Parathyroid adenoma (tissue), 2 donors: ENCODE data around the gene DHRS9.

Source experiments
- H2AFZ ChIP-seq: fragments of 300-600 bp; sonication (generic); one replicate; pipeline ENCODE4 v1.7.0; 2017; ENCODE audit warnings: antibody characterized with exemption, mild to moderate bottlenecking
- H3K27ac ChIP-seq: fragments of 300-600 bp; sonication (generic); one replicate; pipeline ENCODE4 v1.7.0; 2017
- H3K27me3 ChIP-seq: fragments of 300-600 bp; sonication (generic); one replicate; pipeline ENCODE4 v1.7.0; 2017; ENCODE audit warnings: low read length; ENCODE audit not compliant: control insufficient read depth, insufficient read depth
- H3K36me3 ChIP-seq: fragments of 300-600 bp; sonication (generic); one replicate; pipeline ENCODE4 v1.7.0; 2017; ENCODE audit warnings: low read length; ENCODE audit not compliant: control insufficient read depth, insufficient read depth
- H3K4me1 ChIP-seq: fragments of 300-600 bp; sonication (generic); one replicate; pipeline ENCODE4 v1.7.0; 2017; ENCODE audit warnings: control low read depth
- H3K4me2 ChIP-seq: fragments of 300-600 bp; sonication (generic); one replicate; pipeline ENCODE4 v1.7.0; 2017; ENCODE audit warnings: low read length
- H3K4me3 ChIP-seq: fragments of 300-600 bp; sonication (generic); one replicate; pipeline ENCODE4 v1.7.0; 2017; ENCODE audit warnings: low read depth, low read length
- H3K79me2 ChIP-seq: fragments of 300-600 bp; sonication (generic); one replicate; pipeline ENCODE4 v1.7.0; 2017; ENCODE audit warnings: control low read depth
- H3K9ac ChIP-seq: fragments of 300-600 bp; sonication (generic); one replicate; pipeline ENCODE4 v1.7.0; 2017; ENCODE audit warnings: mild to moderate bottlenecking
- H3K9me3 ChIP-seq: fragments of 300-600 bp; sonication (generic); one replicate; pipeline ENCODE4 v1.7.0; 2017; ENCODE audit warnings: low read length; ENCODE audit not compliant: control insufficient read depth
- CTCF ChIP-seq: fragments of 300-600 bp; sonication (generic); IDR thresholded peaks from one replicate; pipeline ENCODE4 v1.7.0; 2017; ENCODE audit warnings: antibody characterized with exemption, mild to moderate bottlenecking
- donor health status: primary hyperparathyroidism.

The DHRS9 gene

GRCh38 chr2:169091761-169092519 is 22.6 kb downstream of the DHRS9 start:
- H3K36me3 ChIP-seq = no peaks in the 10 kb centered on the region
- no peak overlapping the region for H3K9ac ChIP-seq
- no peak for TF ChIP-seq CTCF
- no peak overlapping the region for H3K4me2 ChIP-seq
- H3K9me3 ChIP-seq = no peaks in the 10 kb centered on the region
- no peak overlapping the region for H3K4me3 ChIP-seq
- no peaks in the 10 kb centered on the region for H3K4me1 ChIP-seq
- no peak overlapping the region for H2AFZ ChIP-seq
- no peaks in the 10 kb centered on the region for H3K79me2 ChIP-seq
- H3K27ac ChIP-seq = no peak overlapping the region
- no peaks in the 10 kb centered on the region for H3K27me3 ChIP-seq

GRCh38 chr2:169093535-169093934 is 24.2 kb downstream of the DHRS9 start:
- Histone ChIP-seq H3K27ac (no peak overlapping the region), H3K27me3 (no peaks in the 10 kb centered on the region), H2AFZ (no peak overlapping the region), H3K4me1 (no peaks in the 10 kb centered on the region), H3K4me2 (no peak overlapping the region), H3K9me3 (no peaks in the 10 kb centered on the region), H3K4me3 (no peak overlapping the region), H3K79me2 (no peaks in the 10 kb centered on the region), H3K36me3 (no peaks in the 10 kb centered on the region), H3K9ac (no peak overlapping the region)
- no peak for TF ChIP-seq CTCF

- Histone ChIP-seq H3K79me2 (no peaks in the 10 kb centered on the region), H3K9me3 (no peaks in the 10 kb centered on the region), H3K4me1 (no peaks in the 10 kb centered on the region), H3K36me3 (no peaks in the 10 kb centered on the region), H3K4me2 (no peak overlapping the region), H2AFZ (no peak overlapping the region), H3K27me3 (no peaks in the 10 kb centered on the region), H3K4me3 (no peak overlapping the region), H3K9ac (no peak overlapping the region), H3K27ac (no peak overlapping the region)
- no peak for TF ChIP-seq CTCF
These were observed 25.3 kb downstream of the DHRS9 start for GRCh38 chr2:169094676-169095075.

- H3K36me3 ChIP-seq = no peaks in the 10 kb centered on the region
- H3K9me3 ChIP-seq = no peaks in the 10 kb centered on the region
- no peak overlapping the region for H3K9ac ChIP-seq
- TF ChIP-seq CTCF = no peak
- H3K79me2 ChIP-seq = no peaks in the 10 kb centered on the region
- H3K4me1 ChIP-seq = no peaks in the 10 kb centered on the region
- H3K27ac ChIP-seq = no peak overlapping the region
- H3K4me3 ChIP-seq = no peak overlapping the region
- H3K4me2 ChIP-seq = no peak overlapping the region
- no peak overlapping the region for H2AFZ ChIP-seq
- no peaks in the 10 kb centered on the region for H3K27me3 ChIP-seq
These were observed 26.3 kb downstream of the DHRS9 start for GRCh38 chr2:169095621-169096105.

- Histone ChIP-seq H3K9ac (no peak overlapping the region), H3K4me1 (no peaks in the 10 kb centered on the region)
- TF ChIP-seq CTCF = no peak
These were observed 35.5 kb downstream of the DHRS9 start for GRCh38 chr2:169104848-169105247.

More at GRCh38 chr2:169104848-169105247, 35.5 kb downstream of the DHRS9 start:
- Histone ChIP-seq H3K27me3 (no peaks in the 10 kb centered on the region), H3K27ac (no peak overlapping the region), H3K36me3 (no peaks in the 10 kb centered on the region), H3K79me2 (no peaks in the 10 kb centered on the region), H3K9me3 (no peaks in the 10 kb centered on the region), H3K4me2 (no peak overlapping the region), H2AFZ (no peak overlapping the region), H3K4me3 (no peak overlapping the region)
